CD4-positive, alpha-beta T cell (primary cell): Measurements from ENCODE around the gene EIF4A3. TPM values are rescaled to one million over a fixed set of nuclear protein-coding genes. Genes with fewer than 3 reads are reported as not detected.

Source experiments
- ATAC-seq: fragments of 200-7000 bp; cut with Tn5 transposase; one replicate; pipeline ENCODE4 v1.10.0; 2022; ENCODE audit warnings: mild to moderate bottlenecking; ENCODE audit not compliant: poor library complexity
- CTCF ChIA-PET: fragments of 350-600 bp; sonication (Branson Sonifier 250); formaldehyde crosslinking; loops from one replicate; lab custom pipeline; 2021; ENCODE audit warnings: antibody characterized with exemption, inconsistent platforms; lab: Charles Lee
- POLR2A ChIA-PET: fragments of 350-600 bp; sonication (Branson Sonifier 250); formaldehyde crosslinking; loops from one replicate; lab custom pipeline; 2021; ENCODE audit warnings: antibody characterized with exemption, inconsistent platforms; lab: Charles Lee
- DNase-seq, 14 experiments: peaks; one replicate each; pipeline ENCODE4 v3.0.0-alpha.2; 2013 to 2020; ENCODE audit warnings: mixed read lengths in 2 of 14
- H3K27ac ChIP-seq, 2 donors: one replicate each; pipeline versions ENCODE4 v1.5.1 to v1.7.0; 2013; ENCODE audit warnings: low read length in 2 of 2, low read depth in 1 of 2, mild to moderate bottlenecking in 1 of 2
- H3K27me3 ChIP-seq, 2 experiments: 1 replicate in 1 of 2; 2 replicates in 1 of 2; pipeline versions ENCODE4 v1.6.1 to v1.7.0; 2013; ENCODE audit warnings: low read length in 2 of 2, control low read depth in 1 of 2, mild to moderate bottlenecking in 1 of 2, moderate library complexity in 1 of 2; ENCODE audit not compliant: insufficient read depth in 2 of 2, control insufficient read depth in 1 of 2
- H3K36me3 ChIP-seq: one replicate; pipeline ENCODE4 v1.6.1; 2013; ENCODE audit warnings: low read length, control low read depth; ENCODE audit not compliant: insufficient read depth
- H3K4me1 ChIP-seq: one replicate; pipeline ENCODE4 v1.6.1; 2013; ENCODE audit warnings: low read length, control low read depth; ENCODE audit not compliant: insufficient read depth
- H3K4me3 ChIP-seq: one replicate; pipeline ENCODE4 v1.5.1; 2013; ENCODE audit warnings: mild to moderate bottlenecking, low read length, moderate library complexity
- H3K9me3 ChIP-seq, 2 experiments: 1 replicate in 1 of 2; 2 replicates in 1 of 2; pipeline versions ENCODE4 v1.6.1 to v1.7.0; 2013; ENCODE audit warnings: low read length in 2 of 2, mild to moderate bottlenecking in 2 of 2, control low read depth in 1 of 2, moderate library complexity in 1 of 2; ENCODE audit not compliant: control insufficient read depth in 1 of 2, insufficient read depth in 1 of 2
- H3K27ac Mint-ChIP-seq: one replicate; pipeline ENCODE4 v1.8.0; 2020; ENCODE audit warnings: mixed read lengths
- H3K27me3 Mint-ChIP-seq: one replicate; pipeline ENCODE4 v1.8.0; 2021; ENCODE audit warnings: mixed read lengths
- H3K36me3 Mint-ChIP-seq: one replicate; pipeline ENCODE4 v1.8.0; 2021; ENCODE audit warnings: low read depth, mixed read lengths
- H3K4me1 Mint-ChIP-seq: one replicate; pipeline ENCODE4 v1.8.0; 2021; ENCODE audit warnings: low read depth, mixed read lengths
- H3K4me3 Mint-ChIP-seq: one replicate; pipeline ENCODE4 v1.8.0; 2020; ENCODE audit warnings: mild to moderate bottlenecking, mixed read lengths
- H3K9me3 Mint-ChIP-seq: one replicate; pipeline ENCODE4 v1.8.0; 2020; ENCODE audit warnings: mixed read lengths
- CTCF ChIP-seq: fragments of 200-600 bp; IDR thresholded peaks from one replicate; pipeline ENCODE4 v1.8.0; 2022; ENCODE audit warnings: antibody characterized with exemption, mild to moderate bottlenecking
- intact Hi-C, 2 experiments: fragments of 100-400 bp; cut with DNase I in 1 of 2; cut with micrococcal nuclease in 1 of 2; formaldehyde crosslinking; loops; one replicate each; pipeline versions ENCODE4 v1.15.1 to v1.9.0; 2023 to 2025; cut with DNase I, micrococcal nuclease
- total RNA-seq, 174 experiments: library from RNA in 2 of 174; stranded (reverse) in 2 of 174; gene quantifications; one replicate each; pipeline ENCODE4 v1.2.3 and lab custom pipeline; 2021 to 2026

EIF4A3 gene
- total RNA-seq, 2 experiments from 2014 or later, result 79.6 to 79.7 TPM

GRCh38 chr17:80154166-80154565 lies 7.2 kb upstream of the EIF4A3 start:
- ATAC-seq, result no peak
- no peak for TF ChIP-seq CTCF
- H3K36me3 ChIP-seq, result no peaks in the 10 kb centered on the region
- no peaks in the 10 kb centered on the region for H3K27me3 ChIP-seq
- no peak overlapping the region for H3K4me3 ChIP-seq
- no peak overlapping the region for H3K27ac Mint-ChIP-seq
- CTCF ChIA-PET, result interaction anchor here (0.6 kb wide), 1 partner anchor 45 kb away, joined by 3 read pairs; no protein-coding TSS in a partner anchor
- POLR2A ChIA-PET, result no interaction called here
- intact Hi-C loops, result no loop called here
- H3K27me3 Mint-ChIP-seq, result peaks cover under 1% of the 10 kb centered on the region
- H3K4me1 Mint-ChIP-seq, result peaks cover 19% of the 10 kb centered on the region
- H3K9me3 ChIP-seq, result peaks cover 4 to 14% of the 10 kb centered on the region in 2 experiments
- H3K36me3 Mint-ChIP-seq, result no peaks in the 10 kb centered on the region
- H3K4me3 Mint-ChIP-seq, result no peak overlapping the region
- H3K27ac ChIP-seq, result no peak overlapping the region
- peaks cover 14% of the 10 kb centered on the region for H3K4me1 ChIP-seq
- H3K9me3 Mint-ChIP-seq, result no peaks in the 10 kb centered on the region
- no peak for DNase-seq

GRCh38 chr17:80153004-80153403 lies 6.1 kb upstream of the EIF4A3 start:
- Mint-ChIP-seq H3K27me3 (no peaks in the 10 kb centered on the region), H3K36me3 (no peaks in the 10 kb centered on the region), H3K9me3 (no peaks in the 10 kb centered on the region), H3K4me3 (no peak overlapping the region), H3K4me1 (peaks cover 22% of the 10 kb centered on the region), H3K27ac (no peak overlapping the region)
- Histone ChIP-seq H3K36me3 (no peaks in the 10 kb centered on the region), H3K4me1 (peaks cover 22% of the 10 kb centered on the region), H3K9me3 (peaks cover 4 to 14% of the 10 kb centered on the region in 2 experiments), H3K4me3 (no peak overlapping the region), H3K27ac (no peak overlapping the region), H3K27me3 (no peaks in the 10 kb centered on the region)
- POLR2A ChIA-PET, result no interaction called here
- CTCF ChIA-PET, result no interaction called here
- no peak for TF ChIP-seq CTCF
- ATAC-seq (no peak), DNase-seq (no peak)
- intact Hi-C loops, result no loop called here

GRCh38 chr17:80152081-80152702 lies 5.3 kb upstream of the EIF4A3 start:
- Mint-ChIP-seq H3K9me3 (no peaks in the 10 kb centered on the region), H3K27ac (peak overlapping the region; percentile 6), H3K4me1 (peaks cover 27% of the 10 kb centered on the region), H3K4me3 (no peak overlapping the region), H3K27me3 (no peaks in the 10 kb centered on the region), H3K36me3 (peaks cover 2% of the 10 kb centered on the region)
- no peak for TF ChIP-seq CTCF
- H3K4me1 ChIP-seq, result peaks cover 27% of the 10 kb centered on the region
- H3K4me3 ChIP-seq, result no peak overlapping the region
- ChIA-PET POLR2A (interaction anchor here (1.3 kb wide), 1 partner anchor 51 kb away, joined by 3 read pairs; the partner anchor contains the start of gene GAA), CTCF (no interaction called here)
- ATAC-seq, result no peak
- peaks cover 4 to 14% of the 10 kb centered on the region in 2 experiments for H3K9me3 ChIP-seq
- no peaks in the 10 kb centered on the region for H3K27me3 ChIP-seq
- intact Hi-C loops, result no loop called here
- no peak overlapping the region for H3K27ac ChIP-seq
- H3K36me3 ChIP-seq, result no peaks in the 10 kb centered on the region
- DNase-seq, result peak in 1 of 14 experiments; percentile 24
